ENCODE data around the gene ITGB1.
"Not testable (repeated sequence)": the region's sequence is repeated elsewhere in the genome, so short reads cannot be mapped to it uniquely, and the experiment has no call there.

- TF ChIP-seq RFX5 (IDR thresholded peaks at IDR 0.05; ENCODE audit: borderline replicate concordance, low read depth, low read length); RAD21 (IDR thresholded peaks at IDR 0.05 in 1 of 2, conservative IDR thresholded peaks at IDR 0.05 in 1 of 2; ENCODE audit: low read depth in 2 of 2, low read length in 2 of 2); POLR2A (IDR thresholded peaks at IDR 0.05; ENCODE audit: control extremely low read depth in 1 of 2, low read depth in 2 of 2, low read length in 2 of 2): not testable (repeated sequence)
Measured at GRCh38 chr10:32992310-32992709, 34.3 kb upstream of the ITGB1 start.

All from H1 (cell line).